D721Med (cell line): ENCODE data around the gene LAMC1.

Experiments
- DNase-seq: peaks from one replicate; pipeline ENCODE4 v3.0.0; 2011; ENCODE audit warnings: low spot score; ENCODE audit not compliant: insufficient read length
- FAIRE-seq: peaks from 2 replicates; lab custom pipeline; 2011; peaks lifted over from hg19 to GRCh38; lab: Jason Lieb, UNC
- CTCF ChIP-seq: IDR thresholded peaks from 2 replicates; pipeline ENCODE4 v1.5.1; 2012; ENCODE audit warnings: mild to moderate bottlenecking, control low read depth; ENCODE audit not compliant: insufficient read depth; ENCODE audit errors: missing control alignments

The LAMC1 gene

GRCh38 chr1:182990413-182991144 lies 32.6 kb upstream of the LAMC1 start:
- DNase-seq (no peak), FAIRE-seq (no peak)
- TF ChIP-seq CTCF: no peak

- FAIRE-seq (no peak), DNase-seq (no peak)
- TF ChIP-seq CTCF: no peak
These were observed 29.5 kb upstream of the LAMC1 start for GRCh38 chr1:182993746-182994145.

GRCh38 chr1:182995894-182996293 lies 27.3 kb upstream of the LAMC1 start:
- FAIRE-seq: no peak
- no peak for TF ChIP-seq CTCF
- no peak for DNase-seq

- TF ChIP-seq CTCF: no peak
- no peak for FAIRE-seq
- DNase-seq: no peak
These were observed 26.4 kb upstream of the LAMC1 start for GRCh38 chr1:182996816-182997215.

GRCh38 chr1:182998482-182998881 lies 24.7 kb upstream of the LAMC1 start:
- FAIRE-seq (no peak), DNase-seq (no peak)
- no peak for TF ChIP-seq CTCF

GRCh38 chr1:183000167-183000962 lies 22.9 kb upstream of the LAMC1 start:
- no peak for TF ChIP-seq CTCF
- DNase-seq (no peak), FAIRE-seq (no peak)

GRCh38 chr1:183002267-183002666 lies 21.0 kb upstream of the LAMC1 start:
- no peak for TF ChIP-seq CTCF
- FAIRE-seq: no peak
- no peak for DNase-seq
